Peyer's patch (tissue), 4 donors: ENCODE results near the gene DCAF8L2. TPM values are rescaled to one million over a fixed set of nuclear protein-coding genes. Genes with fewer than 3 reads are reported as not detected.

ENCODE experiments used
- DNase-seq, 3 donors: peaks; one replicate each; pipeline ENCODE4 v3.0.0-alpha.2; 2017 to 2019
- H3K27ac ChIP-seq, 4 donors: fragments of 200-600 bp; sonication (generic); one replicate each; pipeline ENCODE4 v1.5.1; 2016 to 2019
- H3K27me3 ChIP-seq, 2 donors: fragments of 200-600 bp; sonication (generic); one replicate each; pipeline ENCODE4 v1.5.1; 2019
- H3K36me3 ChIP-seq, 3 donors: fragments of 200-600 bp; sonication (generic); one replicate each; pipeline ENCODE4 v1.5.1; 2016 to 2019
- H3K4me1 ChIP-seq, 4 donors: fragments of 200-600 bp; sonication (generic); one replicate each; pipeline ENCODE4 v1.5.1; 2016 to 2019
- H3K4me3 ChIP-seq, 4 donors: fragments of 200-600 bp; sonication (generic); 1 replicate in 3 of 4; 2 replicates in 1 of 4; pipeline ENCODE4 v1.5.1; 2016 to 2019; ENCODE audit warnings: mild to moderate bottlenecking in 1 of 4
- H3K9me3 ChIP-seq, 4 donors: fragments of 200-600 bp; sonication (generic); one replicate each; pipeline ENCODE4 v1.5.1; 2016 to 2019; ENCODE audit warnings: mild to moderate bottlenecking in 1 of 4
- POLR2A ChIP-seq, 2 donors: fragments of 450-650 bp; IDR thresholded peaks; one replicate each; pipeline ENCODE4 v1.5.1; 2017; ENCODE audit warnings: antibody characterized with exemption in 2 of 2, mild to moderate bottlenecking in 2 of 2, moderate library complexity in 2 of 2
- total RNA-seq, 4 donors: library from RNA; depleted of rRNA; stranded (reverse); fragments of >200 nt; gene quantifications; one replicate each; pipeline ENCODE4 v1.1.0, GENCODE V29; 2016
- TF ChIP-seq, protein P1 (sequence below), 6 experiments: fragments of 450-650 bp in 4 of 6; fragments of 200-600 bp in 2 of 6; sonication (generic) in 1 of 6; IDR thresholded peaks; one replicate each; pipeline ENCODE4 v1.5.1; 2017 to 2019; ENCODE audit warnings: antibody characterized with exemption in 6 of 6, mild to moderate bottlenecking in 3 of 6, moderate library complexity in 1 of 6

DCAF8L2 gene
- total RNA-seq, 4 donors from 2014 or later = not detected

- Histone ChIP-seq H3K9me3 (no peaks in the 10 kb centered on the region), H3K4me1 (no peaks in the 10 kb centered on the region), H3K27me3 (no peaks in the 10 kb centered on the region), H3K27ac (no peak overlapping the region), H3K36me3 (no peaks in the 10 kb centered on the region), H3K4me3 (no peak overlapping the region)
- no peak for DNase-seq
- TF ChIP-seq, protein P1, sequence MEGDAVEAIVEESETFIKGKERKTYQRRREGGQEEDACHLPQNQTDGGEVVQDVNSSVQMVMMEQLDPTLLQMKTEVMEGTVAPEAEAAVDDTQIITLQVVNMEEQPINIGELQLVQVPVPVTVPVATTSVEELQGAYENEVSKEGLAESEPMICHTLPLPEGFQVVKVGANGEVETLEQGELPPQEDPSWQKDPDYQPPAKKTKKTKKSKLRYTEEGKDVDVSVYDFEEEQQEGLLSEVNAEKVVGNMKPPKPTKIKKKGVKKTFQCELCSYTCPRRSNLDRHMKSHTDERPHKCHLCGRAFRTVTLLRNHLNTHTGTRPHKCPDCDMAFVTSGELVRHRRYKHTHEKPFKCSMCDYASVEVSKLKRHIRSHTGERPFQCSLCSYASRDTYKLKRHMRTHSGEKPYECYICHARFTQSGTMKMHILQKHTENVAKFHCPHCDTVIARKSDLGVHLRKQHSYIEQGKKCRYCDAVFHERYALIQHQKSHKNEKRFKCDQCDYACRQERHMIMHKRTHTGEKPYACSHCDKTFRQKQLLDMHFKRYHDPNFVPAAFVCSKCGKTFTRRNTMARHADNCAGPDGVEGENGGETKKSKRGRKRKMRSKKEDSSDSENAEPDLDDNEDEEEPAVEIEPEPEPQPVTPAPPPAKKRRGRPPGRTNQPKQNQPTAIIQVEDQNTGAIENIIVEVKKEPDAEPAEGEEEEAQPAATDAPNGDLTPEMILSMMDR (IDR thresholded peaks at IDR 0.05) = no peak
- no peak for TF ChIP-seq POLR2A (IDR thresholded peaks at IDR 0.05)
These were observed 35.9 kb downstream of the DCAF8L2 start for GRCh38 chrX:27626066-27626465.

DNA sequence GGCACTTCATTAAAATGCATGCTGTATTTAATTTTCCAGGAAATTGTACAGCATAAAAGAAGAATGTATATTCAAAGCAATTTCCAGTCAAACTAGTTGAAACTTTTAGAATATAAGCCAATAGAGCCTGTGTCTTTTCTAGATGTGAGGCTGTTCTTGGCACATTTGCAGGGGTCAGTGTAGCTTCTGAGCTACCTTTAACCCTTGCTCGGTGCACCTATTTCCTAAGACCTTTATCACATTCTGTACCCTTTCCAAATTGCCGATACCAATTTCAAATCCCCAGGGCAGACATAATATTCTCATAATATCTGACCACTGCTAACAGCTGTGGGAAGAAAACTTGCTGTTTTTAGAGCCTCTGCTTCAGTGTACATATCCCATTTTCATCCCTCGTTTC lies 43.2 kb downstream of the DCAF8L2 start:
- Histone ChIP-seq H3K36me3 (no peaks in the 10 kb centered on the region), H3K9me3 (no peaks in the 10 kb centered on the region), H3K4me1 (no peaks in the 10 kb centered on the region), H3K27ac (no peak overlapping the region), H3K4me3 (no peak overlapping the region), H3K27me3 (no peaks in the 10 kb centered on the region)
- TF ChIP-seq, protein P1 (IDR thresholded peaks at IDR 0.05) = no peak
- TF ChIP-seq POLR2A (IDR thresholded peaks at IDR 0.05) = no peak
- DNase-seq = no peak

DNA sequence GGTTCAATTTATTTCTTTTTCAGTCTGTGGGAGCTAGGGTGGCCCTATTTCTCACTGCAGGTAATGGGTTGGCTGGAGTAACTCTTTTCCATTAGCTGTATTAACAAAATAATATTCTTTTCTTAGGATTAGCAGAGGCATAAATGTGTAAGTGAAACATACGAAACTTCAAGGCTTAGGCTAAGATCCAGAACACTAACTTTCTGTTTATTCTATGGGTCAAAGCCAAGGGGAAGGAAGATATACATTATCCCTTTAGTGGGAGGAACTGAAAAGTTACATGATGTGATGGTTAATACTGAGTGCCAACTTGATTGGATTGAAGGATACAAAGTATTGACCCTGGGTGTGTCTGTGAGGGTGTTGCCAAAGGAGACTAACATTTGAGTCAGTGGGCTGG lies 66.4 kb downstream of the DCAF8L2 start:
- H3K27me3 ChIP-seq = no peaks in the 10 kb centered on the region
- H3K36me3 ChIP-seq = no peaks in the 10 kb centered on the region
- no peaks in the 10 kb centered on the region for H3K4me1 ChIP-seq
- no peaks in the 10 kb centered on the region for H3K9me3 ChIP-seq
- no peak overlapping the region for H3K27ac ChIP-seq
- no peak for TF ChIP-seq POLR2A (IDR thresholded peaks at IDR 0.05)
- TF ChIP-seq, protein P1 (IDR thresholded peaks at IDR 0.05) = no peak
- no peak for DNase-seq
- no peak overlapping the region for H3K4me3 ChIP-seq

DNA sequence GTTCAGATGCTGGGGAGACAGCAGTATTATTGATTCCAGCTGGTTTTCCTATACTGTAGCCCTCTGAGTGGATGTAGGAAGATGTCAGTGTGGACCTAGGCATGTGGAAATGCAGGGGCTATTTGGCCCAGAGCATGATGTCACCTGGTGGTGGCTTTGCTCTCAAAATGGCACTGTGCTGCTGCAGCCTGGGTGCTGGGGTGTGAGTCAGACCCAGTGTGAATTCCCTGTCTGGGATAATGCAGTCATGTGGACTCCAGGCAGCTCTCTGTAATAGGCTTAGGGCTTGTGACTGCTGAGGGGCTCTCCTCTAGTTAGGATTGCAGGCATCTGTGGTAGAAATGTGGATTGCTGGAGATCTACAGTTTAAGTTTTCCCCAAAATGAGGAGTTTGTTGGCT lies 70.7 kb downstream of the DCAF8L2 start:
- Histone ChIP-seq H3K4me3 (no peak overlapping the region), H3K9me3 (no peaks in the 10 kb centered on the region), H3K27ac (no peak overlapping the region), H3K4me1 (no peaks in the 10 kb centered on the region), H3K36me3 (no peaks in the 10 kb centered on the region), H3K27me3 (no peaks in the 10 kb centered on the region)
- no peak for DNase-seq
- TF ChIP-seq, protein P1 (IDR thresholded peaks at IDR 0.05) = no peak
- TF ChIP-seq POLR2A (IDR thresholded peaks at IDR 0.05) = no peak

- DNase-seq = no peak
- Histone ChIP-seq H3K4me3 (no peak overlapping the region), H3K9me3 (no peaks in the 10 kb centered on the region), H3K4me1 (no peaks in the 10 kb centered on the region), H3K27me3 (no peaks in the 10 kb centered on the region), H3K27ac (no peak overlapping the region), H3K36me3 (no peaks in the 10 kb centered on the region)
- no peak for TF ChIP-seq POLR2A (IDR thresholded peaks at IDR 0.05)
- TF ChIP-seq, protein P1 (IDR thresholded peaks at IDR 0.05) = no peak
These were observed 81.1 kb downstream of the DCAF8L2 start for GRCh38 chrX:27671234-27671633.

- H3K4me3 ChIP-seq = no peak overlapping the region
- H3K27ac ChIP-seq = no peak overlapping the region
- DNase-seq = no peak
- H3K9me3 ChIP-seq = no peaks in the 10 kb centered on the region
- no peaks in the 10 kb centered on the region for H3K4me1 ChIP-seq
- TF ChIP-seq, protein P1 (IDR thresholded peaks at IDR 0.05) = no peak
- TF ChIP-seq POLR2A (IDR thresholded peaks at IDR 0.05) = no peak
- H3K27me3 ChIP-seq = no peaks in the 10 kb centered on the region
- H3K36me3 ChIP-seq = no peaks in the 10 kb centered on the region
These were observed 84.3 kb downstream of the DCAF8L2 start for GRCh38 chrX:27674491-27674890.
